KOPT-K1 (cell line): ENCODE data around the gene ITGA2.
A peak's percentile ranks its signal among the peaks of the same experiment; 100 is the strongest.

ENCODE experiments used
- H3K27ac ChIP-seq: fragments of 200-600 bp; sonication (generic); 2 replicates; pipeline ENCODE4 v1.5.1; 2016; ENCODE audit warnings: antibody characterized with exemption, mild to moderate bottlenecking, low read depth, low read length; ENCODE audit not compliant: poor library complexity, severe bottlenecking
- H3K36me3 ChIP-seq: fragments of 200-600 bp; sonication (generic); 2 replicates; pipeline ENCODE4 v1.5.1; 2017; ENCODE audit warnings: antibody characterized with exemption, mild to moderate bottlenecking, low read length, moderate library complexity; ENCODE audit not compliant: insufficient read depth
- H3K9me3 ChIP-seq: fragments of 200-600 bp; sonication (generic); 2 replicates; pipeline ENCODE4 v1.5.1; 2017; ENCODE audit warnings: antibody characterized with exemption, low read length, mild to moderate bottlenecking; ENCODE audit not compliant: insufficient read depth, poor library complexity, severe bottlenecking

Gene ITGA2

GRCh38 chr5:52977264-52977897 is 11.8 kb upstream of the ITGA2 start:
- Histone ChIP-seq H3K36me3 (no peaks in the 10 kb centered on the region), H3K9me3 (no peaks in the 10 kb centered on the region), H3K27ac (no peak overlapping the region)

DNA sequence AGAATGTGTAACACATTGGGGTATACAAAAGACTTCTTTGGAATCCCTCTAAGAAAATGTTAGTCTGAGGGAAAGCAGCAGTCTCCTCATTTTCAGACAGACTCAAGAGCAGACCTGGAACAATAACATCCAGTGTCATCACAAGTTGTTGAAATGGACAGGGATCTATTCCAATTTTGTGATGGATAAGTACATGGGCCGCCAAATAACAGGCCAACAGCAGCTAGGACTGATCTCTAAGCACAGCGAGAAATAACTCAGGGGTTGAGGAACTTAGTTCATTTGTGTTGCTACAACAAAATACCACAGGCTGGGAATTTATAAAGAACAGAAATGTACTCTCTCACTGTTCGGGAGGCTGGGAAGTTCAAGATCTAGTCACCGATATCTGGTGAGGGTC is 7.6 kb upstream of the ITGA2 start:
- H3K36me3 ChIP-seq = no peaks in the 10 kb centered on the region
- no peak overlapping the region for H3K27ac ChIP-seq
- no peaks in the 10 kb centered on the region for H3K9me3 ChIP-seq

- H3K36me3 ChIP-seq = no peaks in the 10 kb centered on the region
- no peak overlapping the region for H3K27ac ChIP-seq
These were observed 5.2 kb upstream of the ITGA2 start for GRCh38 chr5:52983731-52984636.

GRCh38 chr5:52985306-52985705 is 3.8 kb upstream of the ITGA2 start:
- Histone ChIP-seq H3K36me3 (no peaks in the 10 kb centered on the region), H3K27ac (no peak overlapping the region), H3K9me3 (no peaks in the 10 kb centered on the region)

More at GRCh38 chr5:52983731-52984636, 5.2 kb upstream of the ITGA2 start:
- H3K9me3 ChIP-seq = no peaks in the 10 kb centered on the region

DNA sequence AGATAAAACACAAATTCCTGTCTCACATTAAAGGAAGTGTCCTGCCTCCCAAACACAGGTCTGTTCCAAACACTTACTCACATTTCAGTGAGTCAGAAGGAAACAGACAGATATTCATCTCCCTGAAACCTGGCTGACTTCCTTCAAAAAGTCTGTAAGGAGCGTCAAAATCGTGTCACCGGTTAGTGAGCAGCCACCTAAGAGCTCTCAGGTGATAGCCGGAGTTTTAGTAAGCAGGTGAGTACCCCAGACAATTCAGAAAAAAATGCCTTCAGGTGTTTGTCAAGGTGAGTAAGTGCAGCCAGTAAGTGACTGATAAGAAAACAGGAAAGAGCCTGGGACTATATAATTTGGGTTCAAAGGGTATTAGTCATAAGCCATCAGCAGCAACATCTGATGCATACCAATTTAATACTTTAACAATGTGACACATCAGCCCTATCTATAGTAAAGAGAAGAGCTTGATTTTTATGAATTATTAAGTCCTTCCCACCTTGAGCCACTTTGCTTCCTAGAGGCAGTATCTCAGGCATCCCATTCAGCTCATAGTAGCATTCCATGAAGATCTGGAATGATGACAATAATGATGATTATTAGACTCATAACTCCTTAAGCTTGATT is 1.3 kb upstream of the ITGA2 start:
- no peaks in the 10 kb centered on the region for H3K9me3 ChIP-seq
- no peaks in the 10 kb centered on the region for H3K36me3 ChIP-seq
- no peak overlapping the region for H3K27ac ChIP-seq

- H3K9me3 ChIP-seq = no peaks in the 10 kb centered on the region
- H3K27ac ChIP-seq = peak overlapping the region; percentile 27
- no peaks in the 10 kb centered on the region for H3K36me3 ChIP-seq
These were observed 672 bp upstream of the ITGA2 start for GRCh38 chr5:52988335-52989024.

DNA sequence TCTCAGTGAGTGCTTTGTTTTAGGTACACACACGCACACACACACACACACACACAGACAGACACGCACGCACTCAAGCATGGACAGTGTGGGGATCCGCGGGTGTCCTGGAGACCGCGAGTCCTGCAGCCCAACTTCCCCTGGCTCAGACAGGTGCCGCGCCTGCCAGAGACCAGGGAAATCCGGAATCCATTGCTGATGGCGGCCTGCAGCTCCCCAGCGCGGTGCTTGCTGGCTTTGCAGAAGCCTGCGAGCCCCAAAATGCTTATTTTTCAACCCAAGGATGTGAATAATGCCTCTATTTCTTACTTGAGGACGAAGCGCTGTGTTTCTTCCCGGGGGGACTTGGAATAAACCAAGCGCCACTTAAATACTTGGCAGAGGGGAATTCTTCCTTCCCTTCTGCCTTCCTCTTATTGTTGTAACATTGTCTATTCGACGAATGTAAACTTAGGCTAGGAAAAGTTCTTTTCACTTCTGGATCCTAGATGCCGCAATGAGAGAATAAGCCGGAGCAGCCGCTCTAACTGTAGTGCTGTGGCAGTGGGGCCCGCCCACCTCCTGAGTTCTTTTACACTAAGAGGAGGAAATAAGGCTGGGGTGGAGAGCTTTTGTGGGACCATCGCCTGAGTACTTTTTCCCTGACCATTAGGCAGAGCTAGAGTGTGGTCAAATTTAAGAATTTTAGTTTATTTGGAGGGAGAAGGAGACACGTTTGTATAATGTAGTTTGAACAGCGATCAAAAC is 802 bp downstream of the ITGA2 start:
- Histone ChIP-seq H3K9me3 (no peaks in the 10 kb centered on the region), H3K27ac (peak overlapping the region; percentile 27), H3K36me3 (no peaks in the 10 kb centered on the region)

DNA sequence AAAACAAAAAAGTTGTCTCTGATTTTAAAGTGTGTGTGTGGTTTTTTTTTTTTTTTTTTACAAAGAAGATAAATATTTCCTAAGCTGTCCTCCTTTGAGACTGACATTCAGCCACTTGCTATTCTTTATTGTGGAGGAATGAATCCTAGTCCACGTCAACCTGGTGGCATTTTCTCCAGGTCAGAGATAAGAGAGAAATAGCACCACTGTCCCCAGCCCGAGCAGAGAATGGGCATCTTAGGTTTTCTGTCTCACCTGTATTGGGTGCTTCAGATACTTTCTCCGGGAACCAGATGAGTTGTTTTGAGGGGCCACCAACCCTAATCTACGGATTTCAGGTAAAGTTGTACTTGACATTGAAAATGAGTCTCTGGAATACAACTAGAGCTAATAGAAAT is 1.4 kb downstream of the ITGA2 start:
- no peaks in the 10 kb centered on the region for H3K36me3 ChIP-seq
- H3K9me3 ChIP-seq = no peaks in the 10 kb centered on the region
- H3K27ac ChIP-seq = no peak overlapping the region

DNA sequence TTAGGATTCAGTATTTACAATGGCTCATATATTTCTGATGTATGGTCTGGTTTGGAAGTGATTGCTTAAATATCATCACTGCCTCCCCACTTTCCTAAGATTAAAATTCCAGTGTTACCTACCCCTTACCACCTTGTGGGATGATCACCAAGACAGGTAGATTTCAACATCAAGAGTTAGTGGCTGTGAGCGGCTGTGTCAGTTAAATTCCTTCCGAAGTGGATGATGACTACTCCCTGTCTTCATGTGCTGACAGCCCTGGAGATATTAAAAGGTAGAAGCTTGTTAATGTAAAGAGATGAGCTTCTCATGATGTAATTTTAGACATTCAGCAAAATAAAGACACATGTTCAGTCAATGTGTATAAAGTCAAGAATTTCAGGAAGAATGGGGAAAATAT is 4.2 kb downstream of the ITGA2 start:
- no peaks in the 10 kb centered on the region for H3K36me3 ChIP-seq
- no peaks in the 10 kb centered on the region for H3K9me3 ChIP-seq
- no peak overlapping the region for H3K27ac ChIP-seq

GRCh38 chr5:52994266-52994665 is 5.1 kb downstream of the ITGA2 start:
- no peaks in the 10 kb centered on the region for H3K36me3 ChIP-seq
- H3K9me3 ChIP-seq = no peaks in the 10 kb centered on the region
- no peak overlapping the region for H3K27ac ChIP-seq

GRCh38 chr5:52995095-52995494 is 5.9 kb downstream of the ITGA2 start:
- H3K36me3 ChIP-seq = no peaks in the 10 kb centered on the region
- H3K27ac ChIP-seq = no peak overlapping the region
- H3K9me3 ChIP-seq = no peaks in the 10 kb centered on the region

DNA sequence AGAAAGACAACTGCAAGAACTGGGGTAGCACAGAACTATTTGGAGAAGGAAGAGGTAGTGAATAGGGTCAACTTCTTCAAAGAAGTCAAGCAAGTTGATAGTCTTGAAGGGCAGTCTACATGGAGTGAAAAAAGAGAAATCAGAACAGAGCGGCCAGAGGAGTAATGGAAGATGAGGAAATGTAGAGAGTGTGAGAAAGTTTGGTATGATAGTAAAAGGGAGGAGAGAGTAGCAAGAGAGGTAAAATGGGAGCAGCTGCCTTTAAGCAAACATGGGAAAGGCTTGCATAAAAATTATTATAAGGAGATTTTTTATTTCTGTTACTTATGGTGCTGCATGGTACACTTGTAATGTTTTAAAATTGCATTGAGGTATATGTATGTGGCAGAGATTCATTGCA is 6.8 kb downstream of the ITGA2 start:
- H3K9me3 ChIP-seq = no peaks in the 10 kb centered on the region
- H3K36me3 ChIP-seq = no peaks in the 10 kb centered on the region
- H3K27ac ChIP-seq = no peak overlapping the region

GRCh38 chr5:52996979-52997378 is 7.8 kb downstream of the ITGA2 start:
- no peaks in the 10 kb centered on the region for H3K9me3 ChIP-seq
- H3K36me3 ChIP-seq = no peaks in the 10 kb centered on the region
- no peak overlapping the region for H3K27ac ChIP-seq

DNA sequence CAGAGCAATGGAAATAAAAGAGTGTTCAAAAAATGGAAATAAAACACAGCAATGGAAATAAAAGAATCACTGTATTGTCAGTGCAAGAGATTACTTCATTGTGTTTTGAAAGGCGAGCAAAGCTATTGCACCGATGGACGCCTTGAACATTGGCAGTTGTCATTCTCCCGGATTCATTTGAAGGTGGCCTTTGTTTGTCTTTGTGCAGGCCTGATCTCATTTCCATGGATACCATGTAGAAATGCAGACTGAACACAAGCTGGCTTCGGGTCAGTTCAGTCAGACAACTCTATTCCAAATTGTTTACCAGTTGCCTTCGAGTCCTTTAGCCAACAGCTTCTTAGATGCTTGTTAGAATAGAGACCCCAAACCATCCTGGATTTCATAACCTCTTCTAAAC is 8.3 kb downstream of the ITGA2 start:
- Histone ChIP-seq H3K27ac (no peak overlapping the region), H3K9me3 (no peaks in the 10 kb centered on the region), H3K36me3 (no peaks in the 10 kb centered on the region)
